MCF 10A (cell line): ENCODE measurements around the gene XIRP1. TPM values are rescaled to one million over a fixed set of nuclear protein-coding genes. Genes with fewer than 3 reads are reported as not detected.

ENCODE experiments used
- BruUV-seq: library from RNA; stranded (reverse); fragments of 400-500 nt; replicated peaks from 2 replicates; lab custom pipeline; 2021; lab: Mats Ljungman, UMichigan
- CTCF ChIA-PET: fragments of 300-600 bp; sonication (Branson Sonifier 250); formaldehyde crosslinking; extraction: SDS; loops from one replicate; lab custom pipeline; 2021; ENCODE audit warnings: antibody characterized with exemption, inconsistent platforms; lab: Yijun Ruan, JAX
- POLR2A ChIA-PET: fragments of 300-600, 350-650 bp; sonication (Branson Sonifier 250); formaldehyde crosslinking; extraction: SDS; loops from one replicate; lab custom pipeline; 2020; ENCODE audit warnings: antibody characterized with exemption, inconsistent platforms; lab: Yijun Ruan, JAX
- DNase-seq: peaks from one replicate; pipeline ENCODE4 v3.0.0-alpha.2; 2018; ENCODE audit not compliant: unreplicated experiment
- H3K27ac Mint-ChIP-seq: one replicate; pipeline ENCODE4 v1.8.0; 2022; ENCODE audit warnings: mild to moderate bottlenecking, low read depth, mixed read lengths; ENCODE audit not compliant: unreplicated experiment
- H3K27me3 Mint-ChIP-seq: one replicate; pipeline ENCODE4 v1.8.0; 2022; ENCODE audit warnings: mixed read lengths; ENCODE audit not compliant: insufficient read depth, unreplicated experiment
- H3K36me3 Mint-ChIP-seq: one replicate; pipeline ENCODE4 v1.8.0; 2022; ENCODE audit warnings: mild to moderate bottlenecking, moderate library complexity, mixed read lengths; ENCODE audit not compliant: insufficient read depth, unreplicated experiment
- H3K4me1 Mint-ChIP-seq: one replicate; pipeline ENCODE4 v1.8.0; 2022; ENCODE audit warnings: mixed read lengths; ENCODE audit not compliant: insufficient read depth, unreplicated experiment
- H3K4me3 Mint-ChIP-seq: one replicate; pipeline ENCODE4 v1.8.0; 2022; ENCODE audit warnings: mild to moderate bottlenecking, moderate library complexity, mixed read lengths; ENCODE audit not compliant: unreplicated experiment
- H3K9me3 Mint-ChIP-seq: one replicate; pipeline ENCODE4 v1.8.0; 2022; ENCODE audit warnings: mixed read lengths; ENCODE audit not compliant: unreplicated experiment
- CTCF ChIP-seq: fragments of 200-600 bp; IDR thresholded peaks from one replicate; pipeline ENCODE4 v1.8.0; 2022; ENCODE audit warnings: antibody characterized with exemption, mild to moderate bottlenecking; ENCODE audit not compliant: unreplicated experiment
- intact Hi-C: fragments of 100-400 bp; cut with micrococcal nuclease; formaldehyde crosslinking; loops from 2 replicates; pipeline ENCODE4 v1.14.1; 2022
- total RNA-seq: library from RNA; stranded (reverse); gene quantifications from 2 replicates; pipeline ENCODE4 v1.2.3, GENCODE V29; 2022

Gene XIRP1
- total RNA-seq, 1 experiment from 2014 or later = not detected

- Mint-ChIP-seq H3K9me3 (no peaks in the 10 kb centered on the region), H3K27ac (peak overlapping the region; percentile 40), H3K4me3 (peak overlapping the region; percentile 73), H3K4me1 (peaks cover 34% of the 10 kb centered on the region), H3K36me3 (no peaks in the 10 kb centered on the region), H3K27me3 (no peaks in the 10 kb centered on the region)
- POLR2A ChIA-PET = interaction anchor here (1.0 to 1.4 kb wide), 2 partner anchors 13 to 73 kb away, joined by 4 to 16 read pairs; partner anchors contain the start of genes GORASP1 and TTC21A
- TF ChIP-seq CTCF = no peak
- intact Hi-C loops = loop anchor here (2.0 to 10.0 kb wide), 3 partner anchors 54 to 204 kb away; partner anchors contain the start of genes GORASP1, SLC25A38 and TTC21A
- no TSS peak for BruUV-seq
- CTCF ChIA-PET = interaction anchor here (0.8 to 2.7 kb wide), 5 partner anchors 9 to 112 kb away, joined by 4 to 10 read pairs (median 5); no protein-coding TSS in a partner anchor
- DNase-seq = peak; percentile 87
These were observed 11.6 kb downstream of the XIRP1 start for GRCh38 chr3:39180546-39181346.

DNA sequence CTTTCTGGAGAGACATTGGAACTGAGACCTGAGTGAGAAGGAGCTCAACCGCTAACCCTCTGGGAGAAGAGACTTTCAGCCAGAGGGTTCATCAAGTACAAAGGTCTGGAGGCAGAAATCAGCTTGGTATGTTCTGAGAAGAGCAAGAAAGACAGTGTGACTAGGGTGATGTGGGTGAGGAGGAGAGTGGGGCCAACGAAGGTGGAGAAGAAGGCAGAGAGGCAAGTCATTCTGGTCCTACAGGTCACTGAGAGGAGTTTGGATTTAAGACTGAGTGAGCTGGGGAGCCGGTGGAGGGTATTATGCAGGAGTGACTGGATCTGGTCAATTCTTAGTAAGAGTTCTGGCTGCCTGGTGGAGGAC, 12.2 kb downstream of the XIRP1 start:
- no peak for TF ChIP-seq CTCF
- Mint-ChIP-seq H3K27ac (peak overlapping the region; percentile 40), H3K9me3 (no peaks in the 10 kb centered on the region), H3K36me3 (no peaks in the 10 kb centered on the region), H3K4me3 (peak overlapping the region; percentile 73), H3K4me1 (peaks cover 34% of the 10 kb centered on the region), H3K27me3 (no peaks in the 10 kb centered on the region)
- no TSS peak for BruUV-seq
- intact Hi-C loops = loop anchor here (2.0 to 10.0 kb wide), 3 partner anchors 53 to 205 kb away; partner anchors contain the start of genes GORASP1, SLC25A38 and TTC21A
- POLR2A ChIA-PET = interaction anchor here (1.0 to 1.4 kb wide), 2 partner anchors 12 to 72 kb away, joined by 4 to 16 read pairs; partner anchors contain the start of genes GORASP1 and TTC21A
- DNase-seq = no peak
- CTCF ChIA-PET = interaction anchor here (0.8 to 2.7 kb wide), 10 partner anchors 10 to 112 kb away, joined by 3 to 10 read pairs (median 6); no protein-coding TSS in a partner anchor

- no TSS peak for BruUV-seq
- Mint-ChIP-seq H3K4me3 (peak overlapping the region; percentile 12), H3K4me1 (peaks cover 34% of the 10 kb centered on the region), H3K27me3 (no peaks in the 10 kb centered on the region), H3K9me3 (no peaks in the 10 kb centered on the region), H3K27ac (peak overlapping the region; percentile 98), H3K36me3 (no peaks in the 10 kb centered on the region)
- CTCF ChIA-PET = interaction anchor here (0.5 to 2.7 kb wide), 9 partner anchors 10 to 114 kb away, joined by 3 to 10 read pairs (median 5); no protein-coding TSS in a partner anchor
- no peak for TF ChIP-seq CTCF
- DNase-seq = no peak
- POLR2A ChIA-PET = interaction anchor here (0.6 to 2.3 kb wide), 7 partner anchors 11 to 206 kb away, joined by 3 to 20 read pairs (median 3); partner anchors contain the start of genes GORASP1 and TTC21A
- intact Hi-C loops = no loop called here
These were observed 13.8 kb downstream of the XIRP1 start for GRCh38 chr3:39178553-39178952.
